HG02943 (cell line): Measurements from ENCODE around the gene PSAT1.

Experiments
- ATAC-seq: cut with Tn5 transposase; IDR thresholded peaks from one replicate; pipeline ENCODE4 v1.9.1; 2021; ENCODE audit warnings: mild to moderate bottlenecking, low read depth, moderate library complexity; ENCODE audit not compliant: unreplicated experiment

Gene PSAT1

GRCh38 chr9:78314953-78315870 lies 18.3 kb downstream of the PSAT1 start:
- no peak for ATAC-seq

- no peak for ATAC-seq
Observed at GRCh38 chr9:78316166-78316892, 19.4 kb downstream of the PSAT1 start.

- ATAC-seq = no peak
Observed at GRCh38 chr9:78319197-78320029, 22.5 kb downstream of the PSAT1 start.

- no peak for ATAC-seq
Observed at GRCh38 chr9:78320030-78320693, 23.2 kb downstream of the PSAT1 start.

- no peak for ATAC-seq
Observed at GRCh38 chr9:78320875-78321496, 24.1 kb downstream of the PSAT1 start.

GRCh38 chr9:78321505-78321904 lies 24.6 kb downstream of the PSAT1 start:
- no peak for ATAC-seq

GRCh38 chr9:78324068-78324650 lies 27.2 kb downstream of the PSAT1 start:
- no peak for ATAC-seq

GRCh38 chr9:78324682-78325081 lies 27.8 kb downstream of the PSAT1 start:
- no peak for ATAC-seq

- ATAC-seq = no peak
Observed at GRCh38 chr9:78325343-78325742, 28.4 kb downstream of the PSAT1 start.

GRCh38 chr9:78325846-78326360 lies 29.0 kb downstream of the PSAT1 start:
- ATAC-seq = no peak

GRCh38 chr9:78326564-78326963 lies 29.6 kb downstream of the PSAT1 start:
- ATAC-seq = no peak

GRCh38 chr9:78332381-78332780 lies 35.5 kb downstream of the PSAT1 start:
- ATAC-seq = no peak

- no peak for ATAC-seq
Observed at GRCh38 chr9:78348848-78349247, 51.9 kb downstream of the PSAT1 start.

- ATAC-seq = no peak
Observed at GRCh38 chr9:78351816-78352215, 54.9 kb downstream of the PSAT1 start.

- ATAC-seq = no peak
Observed at GRCh38 chr9:78354324-78354973, 57.5 kb downstream of the PSAT1 start.

- ATAC-seq = no peak
Observed at GRCh38 chr9:78354989-78355388, 58.1 kb downstream of the PSAT1 start.

- no peak for ATAC-seq
Observed at GRCh38 chr9:78356634-78357033, 59.7 kb downstream of the PSAT1 start.

- no peak for ATAC-seq
Observed at GRCh38 chr9:78357165-78357873, 60.4 kb downstream of the PSAT1 start.
